ENCODE measurements around the gene CYTH4. TPM values are rescaled to one million over a fixed set of nuclear protein-coding genes. Genes with fewer than 3 reads are reported as not detected.

The CYTH4 gene
- total and polyA plus RNA-seq, 2 of the 13 experiments (the other 11 are each of a cell fraction or from before 2014, with no cell fraction given) = not detected

- no peak for FAIRE-seq
- in situ Hi-C loops (cut with HindIII; ENCODE audit: extremely low pct_ligation_motif_present, low pct_unique_long_range_greater_than_20kb) = no loop called here
Observed at GRCh38 chr22:37335806-37336199, 53.5 kb downstream of the CYTH4 start.

DNA sequence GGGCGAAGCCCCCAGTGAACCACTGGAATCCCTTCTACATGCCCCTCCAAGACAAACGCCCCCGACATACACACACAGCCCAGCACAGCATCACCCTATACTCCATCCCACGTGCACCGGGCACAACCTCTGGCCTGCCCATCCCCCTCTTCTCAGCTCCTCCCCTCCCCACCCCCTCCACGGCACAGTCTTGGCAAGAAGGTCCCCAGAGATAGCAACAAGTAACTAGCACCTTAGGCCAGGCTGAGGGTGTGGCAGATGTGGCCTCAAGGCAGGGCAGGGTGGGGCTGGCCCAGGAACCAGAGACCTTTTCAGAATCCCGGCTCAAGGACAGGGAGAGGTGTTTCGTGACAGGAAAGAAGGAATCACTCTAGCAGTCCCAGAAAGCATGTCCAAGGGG lies 54.3 kb downstream of the CYTH4 start:
- Histone ChIP-seq H3K4me3 (replicated peaks in 1 of 3; ENCODE audit: insufficient read depth in 1 of 3, low read depth in 2 of 3, low read length in 3 of 3) (no peak overlapping the region), H4K20me1 (ENCODE audit: insufficient read depth, low read length) (no peaks in the 10 kb centered on the region), H3K4me1 (ENCODE audit: insufficient read depth, low read length) (peaks cover 6% of the 10 kb centered on the region; the same call in 1 of the 2 replicates), H3K9me3 (ENCODE audit: low read length) (no peaks in the 10 kb centered on the region), H3K4me2 (ENCODE audit: low read depth, low read length) (no peak overlapping the region), H2AFZ (ENCODE audit: low read length) (no peak overlapping the region), H3K79me2 (ENCODE audit: insufficient read depth, low read length) (no peaks in the 10 kb centered on the region), H3K27ac (ENCODE audit: extremely low read length, insufficient read depth, low read length) (no peak overlapping the region), H3K9ac (ENCODE audit: insufficient read depth, low read depth, low read length) (no peak overlapping the region), H3K36me3 (replicated peaks in 1 of 2; ENCODE audit: control insufficient read depth in 1 of 2, insufficient read depth in 2 of 2, low read length in 2 of 2) (no peaks in the 10 kb centered on the region), H3K27me3 (ENCODE audit: control insufficient read depth in 1 of 2, insufficient read depth in 2 of 2, low read length in 2 of 2) (peaks cover 0 to 26% of the 10 kb centered on the region in 2 experiments; a peak in 3 of 5 replicates)
- intact Hi-C loops (cut with micrococcal nuclease; ENCODE audit: unreplicated experiment) = no loop called here
- no TSS peak for BruUV-seq (replicated peaks)
- 44% methylated on average over 5 of the region's 8 CpGs for WGBS (ENCODE audit: low lambda C conversion rate)
- ChIA-PET POLR2A (no interaction called here), CTCF (ENCODE audit: low intra/inter-chr PET ratio, low total read pairs) (no interaction called here)
- FAIRE-seq (no peak), ATAC-seq (no peak), DNase-seq (ENCODE audit: low spot score) (no peak)
- in situ Hi-C loops (cut with HindIII; ENCODE audit: extremely low pct_ligation_motif_present, low pct_unique_long_range_greater_than_20kb) = no loop called here
- TF ChIP-seq, protein P1, sequence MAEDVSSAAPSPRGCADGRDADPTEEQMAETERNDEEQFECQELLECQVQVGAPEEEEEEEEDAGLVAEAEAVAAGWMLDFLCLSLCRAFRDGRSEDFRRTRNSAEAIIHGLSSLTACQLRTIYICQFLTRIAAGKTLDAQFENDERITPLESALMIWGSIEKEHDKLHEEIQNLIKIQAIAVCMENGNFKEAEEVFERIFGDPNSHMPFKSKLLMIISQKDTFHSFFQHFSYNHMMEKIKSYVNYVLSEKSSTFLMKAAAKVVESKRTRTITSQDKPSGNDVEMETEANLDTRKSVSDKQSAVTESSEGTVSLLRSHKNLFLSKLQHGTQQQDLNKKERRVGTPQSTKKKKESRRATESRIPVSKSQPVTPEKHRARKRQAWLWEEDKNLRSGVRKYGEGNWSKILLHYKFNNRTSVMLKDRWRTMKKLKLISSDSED (CRISPR knock-in tag; IDR thresholded peaks at IDR 0.05) = no peak
- TF ChIP-seq ZNF607 (CRISPR knock-in tag; IDR thresholded peaks at IDR 0.05; ENCODE audit: borderline replicate concordance) (no peak), ZNF567 (CRISPR knock-in tag; IDR thresholded peaks at IDR 0.05; ENCODE audit: borderline replicate concordance) (no peak), RORA (CRISPR knock-in tag; IDR thresholded peaks at IDR 0.05) (no peak), FOXA1 (IDR thresholded peaks at IDR 0.05) (no peak), FOXA1 (CRISPR knock-in tag; IDR thresholded peaks at IDR 0.05) (no peak), ZNF878 (CRISPR knock-in tag; IDR thresholded peaks at IDR 0.05) (no peak)
- TF ChIP-seq, protein P2, sequence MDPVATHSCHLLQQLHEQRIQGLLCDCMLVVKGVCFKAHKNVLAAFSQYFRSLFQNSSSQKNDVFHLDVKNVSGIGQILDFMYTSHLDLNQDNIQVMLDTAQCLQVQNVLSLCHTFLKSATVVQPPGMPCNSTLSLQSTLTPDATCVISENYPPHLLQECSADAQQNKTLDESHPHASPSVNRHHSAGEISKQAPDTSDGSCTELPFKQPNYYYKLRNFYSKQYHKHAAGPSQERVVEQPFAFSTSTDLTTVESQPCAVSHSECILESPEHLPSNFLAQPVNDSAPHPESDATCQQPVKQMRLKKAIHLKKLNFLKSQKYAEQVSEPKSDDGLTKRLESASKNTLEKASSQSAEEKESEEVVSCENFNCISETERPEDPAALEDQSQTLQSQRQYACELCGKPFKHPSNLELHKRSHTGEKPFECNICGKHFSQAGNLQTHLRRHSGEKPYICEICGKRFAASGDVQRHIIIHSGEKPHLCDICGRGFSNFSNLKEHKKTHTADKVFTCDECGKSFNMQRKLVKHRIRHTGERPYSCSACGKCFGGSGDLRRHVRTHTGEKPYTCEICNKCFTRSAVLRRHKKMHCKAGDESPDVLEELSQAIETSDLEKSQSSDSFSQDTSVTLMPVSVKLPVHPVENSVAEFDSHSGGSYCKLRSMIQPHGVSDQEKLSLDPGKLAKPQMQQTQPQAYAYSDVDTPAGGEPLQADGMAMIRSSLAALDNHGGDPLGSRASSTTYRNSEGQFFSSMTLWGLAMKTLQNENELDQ (CRISPR knock-in tag; IDR thresholded peaks at IDR 0.05; ENCODE audit: borderline replicate concordance) = no peak

More at GRCh38 chr22:37335806-37336199, 53.5 kb downstream of the CYTH4 start:
- BruUV-seq (replicated peaks) = no TSS peak
- no peaks in the 10 kb centered on the region for H3K36me3 ChIP-seq (replicated peaks in 1 of 2; ENCODE audit: control insufficient read depth in 1 of 2, insufficient read depth in 2 of 2, low read length in 2 of 2)
- no peaks in the 10 kb centered on the region for H3K9me3 ChIP-seq (ENCODE audit: low read length)
- intact Hi-C loops (cut with micrococcal nuclease; ENCODE audit: unreplicated experiment) = no loop called here
- no peak for DNase-seq (ENCODE audit: low spot score)
- no peak overlapping the region for H3K27ac ChIP-seq (ENCODE audit: extremely low read length, insufficient read depth, low read length)
- H3K27me3 ChIP-seq (ENCODE audit: control insufficient read depth in 1 of 2, insufficient read depth in 2 of 2, low read length in 2 of 2) = peaks cover 0 to 18% of the 10 kb centered on the region in 2 experiments; a peak in 3 of 5 replicates
- no peaks in the 10 kb centered on the region for H4K20me1 ChIP-seq (ENCODE audit: insufficient read depth, low read length)
- ChIA-PET POLR2A (no interaction called here), CTCF (ENCODE audit: low intra/inter-chr PET ratio, low total read pairs) (no interaction called here)
- no peak for ATAC-seq
- 22% methylated on average over 7 of the region's 7 CpGs for WGBS (ENCODE audit: low lambda C conversion rate)
- no peak overlapping the region for H3K4me3 ChIP-seq (replicated peaks in 1 of 3; ENCODE audit: insufficient read depth in 1 of 3, low read depth in 2 of 3, low read length in 3 of 3)
- TF ChIP-seq KLF13 (CRISPR knock-in tag; IDR thresholded peaks at IDR 0.05) (no peak), NCOA1 (CRISPR knock-in tag; IDR thresholded peaks at IDR 0.05) (no peak), SP140L (CRISPR knock-in tag; IDR thresholded peaks at IDR 0.05; ENCODE audit: borderline replicate concordance) (no peak), CBX5 (CRISPR knock-in tag; IDR thresholded peaks at IDR 0.05; ENCODE audit: borderline replicate concordance) (no peak), GABPA (IDR thresholded peaks at IDR 0.05; ENCODE audit: low read depth, low read length) (no peak), GABPA (CRISPR knock-in tag; IDR thresholded peaks at IDR 0.05; ENCODE audit: low read depth) (no peak), MYC (CRISPR knock-in tag; IDR thresholded peaks at IDR 0.05; ENCODE audit: borderline replicate concordance) (no peak), ZNF264 (CRISPR knock-in tag; IDR thresholded peaks at IDR 0.05) (no peak), NFE2L1 (CRISPR knock-in tag; IDR thresholded peaks at IDR 0.05; ENCODE audit: borderline replicate concordance) (no peak), ZNF101 (CRISPR knock-in tag; IDR thresholded peaks at IDR 0.05; ENCODE audit: borderline replicate concordance, low read depth) (no peak), MXD4 (CRISPR knock-in tag; IDR thresholded peaks at IDR 0.05) (no peak), CBX1 (IDR thresholded peaks at IDR 0.05; ENCODE audit: low read depth) (no peak)
- TF ChIP-seq, protein P3, sequence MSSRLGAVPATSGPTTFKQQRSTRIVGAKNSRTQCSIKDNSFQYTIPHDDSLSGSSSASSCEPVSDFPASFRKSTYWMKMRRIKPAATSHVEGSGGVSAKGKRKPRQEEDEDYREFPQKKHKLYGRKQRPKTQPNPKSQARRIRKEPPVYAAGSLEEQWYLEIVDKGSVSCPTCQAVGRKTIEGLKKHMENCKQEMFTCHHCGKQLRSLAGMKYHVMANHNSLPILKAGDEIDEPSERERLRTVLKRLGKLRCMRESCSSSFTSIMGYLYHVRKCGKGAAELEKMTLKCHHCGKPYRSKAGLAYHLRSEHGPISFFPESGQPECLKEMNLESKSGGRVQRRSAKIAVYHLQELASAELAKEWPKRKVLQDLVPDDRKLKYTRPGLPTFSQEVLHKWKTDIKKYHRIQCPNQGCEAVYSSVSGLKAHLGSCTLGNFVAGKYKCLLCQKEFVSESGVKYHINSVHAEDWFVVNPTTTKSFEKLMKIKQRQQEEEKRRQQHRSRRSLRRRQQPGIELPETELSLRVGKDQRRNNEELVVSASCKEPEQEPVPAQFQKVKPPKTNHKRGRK (CRISPR knock-in tag; IDR thresholded peaks at IDR 0.05) = no peak
- no peak overlapping the region for H2AFZ ChIP-seq (ENCODE audit: low read length)
- H3K4me1 ChIP-seq (ENCODE audit: insufficient read depth, low read length) = peaks cover 6% of the 10 kb centered on the region; the same call in 1 of the 2 replicates
- H3K9ac ChIP-seq (ENCODE audit: insufficient read depth, low read depth, low read length) = no peak overlapping the region
- H3K4me2 ChIP-seq (ENCODE audit: low read depth, low read length) = no peak overlapping the region
- no peaks in the 10 kb centered on the region for H3K79me2 ChIP-seq (ENCODE audit: insufficient read depth, low read length)
